K562 (cell line): ENCODE data around the gene NLRP9. TPM values are rescaled to one million over a fixed set of nuclear protein-coding genes. Genes with fewer than 3 reads are reported as not detected.

Experiments
- ATAC-seq: fragments of 200-7000 bp; cut with Tn5 transposase; 3 replicates; pipeline ENCODE4 v1.9.1; 2020; ENCODE audit warnings: moderate library complexity
- BruUV-seq: library from RNA; stranded (reverse); fragments of 400-500 nt; replicated peaks from 2 replicates; lab custom pipeline; 2021; lab: Mats Ljungman, UMichigan
- CTCF ChIA-PET: fragments of 300-600 bp; formaldehyde crosslinking; extraction: SDS; loops from one replicate; lab custom pipeline; 2021; ENCODE audit warnings: low intra/inter-chr PET ratio; lab: Yijun Ruan, JAX
- POLR2A ChIA-PET: fragments of 300-600, 350-650 bp; sonication (Branson Sonifier 250); formaldehyde crosslinking; extraction: SDS; loops from one replicate; lab custom pipeline; 2021; ENCODE audit warnings: antibody characterized with exemption, inconsistent platforms; lab: Yijun Ruan, JAX
- DNase-seq, 4 experiments: peaks; one replicate each; pipeline versions ENCODE4 v3.0.0 to v3.0.0-alpha.2; 2011 to 2018; ENCODE audit warnings: low spot score in 3 of 4, mixed read lengths in 3 of 4; ENCODE audit errors: extremely low read depth in 1 of 4
- FAIRE-seq: peaks from 2 replicates; lab custom pipeline; 2011; peaks lifted over from hg19 to GRCh38; lab: Jason Lieb, UNC
- H2AFZ ChIP-seq: 2 replicates; pipeline ENCODE4 v1.6.0; 2011; ENCODE audit warnings: low read depth, low read length, control low read depth, inconsistent platforms
- H3K27ac ChIP-seq: fragments of 200-600 bp; 3 replicates; pipeline ENCODE4 v1.8.0; 2011; ENCODE audit warnings: low read depth, mild to moderate bottlenecking, control low read depth, inconsistent platforms, low read length, moderate library complexity, mixed read lengths; ENCODE audit errors: extremely low read depth
- H3K27me3 ChIP-seq, 2 experiments: fragments of 300-600 bp in 1 of 2; 2 replicates in 1 of 2; 3 replicates in 1 of 2; pipeline versions ENCODE4 v1.6.0 to v1.8.0; 2011; ENCODE audit warnings: inconsistent platforms in 2 of 2, low read length in 2 of 2, mild to moderate bottlenecking in 1 of 2, mixed read lengths in 1 of 2, moderate library complexity in 1 of 2; ENCODE audit not compliant: control insufficient read depth in 2 of 2, insufficient read depth in 2 of 2
- H3K36me3 ChIP-seq: fragments of 300-600 bp; 3 replicates; pipeline ENCODE4 v1.8.0; 2011; ENCODE audit warnings: mild to moderate bottlenecking, low read length, inconsistent platforms; ENCODE audit not compliant: control insufficient read depth, insufficient read depth
- H3K4me1 ChIP-seq, 2 experiments: fragments of 200-600 bp in 1 of 2; replicated peaks in 1 of 2; 2 replicates in 1 of 2; 3 replicates in 1 of 2; pipeline versions ENCODE4 v1.5.1 to v1.8.0; 2011; ENCODE audit warnings: inconsistent platforms in 2 of 2, low read length in 2 of 2, mild to moderate bottlenecking in 1 of 2, mixed read lengths in 1 of 2, moderate library complexity in 1 of 2; ENCODE audit not compliant: control insufficient read depth in 2 of 2, insufficient read depth in 2 of 2
- H3K4me2 ChIP-seq: 2 replicates; pipeline ENCODE4 v1.6.1; 2011; ENCODE audit warnings: low read length, control low read depth, inconsistent platforms, mixed read lengths; ENCODE audit not compliant: insufficient read depth
- H3K4me3 ChIP-seq: fragments of 200-600 bp; sonication (generic), shearing (Covaris generic); 2 replicates; pipeline ENCODE4 v1.5.1; 2016; ENCODE audit warnings: control low read depth, inconsistent platforms
- H3K79me2 ChIP-seq: fragments of 200-600 bp; 3 replicates; pipeline ENCODE4 v1.8.0; 2011; ENCODE audit warnings: low read length, inconsistent platforms; ENCODE audit not compliant: control insufficient read depth, insufficient read depth
- H3K9ac ChIP-seq, 2 experiments: 2 replicates each; pipeline versions ENCODE4 v1.6.0 to v1.6.1; 2011; ENCODE audit warnings: low read depth in 2 of 2, low read length in 2 of 2, control low read depth in 1 of 2, inconsistent platforms in 1 of 2, mild to moderate bottlenecking in 1 of 2, mixed read lengths in 1 of 2; ENCODE audit not compliant: insufficient read depth in 1 of 2
- H3K9me1 ChIP-seq: one replicate; pipeline ENCODE4 v1.6.0; 2011; ENCODE audit warnings: inconsistent platforms, mild to moderate bottlenecking, low read length, moderate library complexity; ENCODE audit not compliant: control insufficient read depth, insufficient read depth
- H3K9me3 ChIP-seq: replicated peaks from 2 replicates; pipeline ENCODE4 v1.5.1; 2011; ENCODE audit warnings: low read depth, low read length, inconsistent platforms; ENCODE audit not compliant: control insufficient read depth, insufficient read depth
- H4K20me1 ChIP-seq: replicated peaks from 2 replicates; pipeline ENCODE4 v1.6.1; 2011; ENCODE audit warnings: low read length, inconsistent platforms, mixed read lengths; ENCODE audit not compliant: control insufficient read depth, insufficient read depth
- CEBPG ChIP-seq, 3 experiments: fragments of 200-800 bp in 1 of 3; sonication (Bioruptor generic) in 1 of 3; sonication (generic) in 1 of 3; formaldehyde crosslinking in 1 of 3; IDR thresholded peaks in 2 of 3; conservative IDR thresholded peaks in 1 of 3; 2 replicates each; pipeline versions ENCODE4 v1.6.1 to v1.8.0; 2016 to 2022; ENCODE audit warnings: missing compliant biosample characterization in 2 of 3, missing genetic modification characterization in 2 of 3, mild to moderate bottlenecking in 1 of 3, missing genetic modification reagents in 1 of 3
- WGBS: fragments of 100-300 bp; shearing (Covaris generic); methylation state at CpG from one replicate; pipeline ENCODE4 v1.1.6; 2016; ENCODE audit warnings: low coverage, mixed read lengths; ENCODE audit not compliant: insufficient coverage; ENCODE audit errors: missing lambda C conversion rate; 5-methylcytosine and 5-hydroxymethylcytosine counted together
- in situ Hi-C: fragments of 300-500 bp; cut with MboI; formaldehyde crosslinking; loops from 4 replicates; pipeline ENCODE4 v1.15.0; 2018; ENCODE audit warnings: inconsistent platforms, mixed read lengths
- intact Hi-C: fragments of 100-400 bp; cut with micrococcal nuclease; formaldehyde crosslinking; loops from 2 replicates; pipeline ENCODE4 v1.14.2; 2022
- polyA plus RNA-seq, 8 experiments: library from polyadenylated mRNA; depleted of rRNA in 4 of 8; stranded (reverse) in 5 of 8; unstranded in 3 of 8; fragments of >200 nt; fragmentation: Nextera tagmentation in 2 of 8; fragmentation: Illumina TruSeq in 1 of 8; extraction: Ambion mirVana in 2 of 8; extraction: Trizol in 1 of 8; gene quantifications; 2 replicates each; pipeline versions ENCODE4 v1.2.1 to v1.2.3, GENCODE V29; 2011 to 2014; ENCODE audit warnings: inconsistent platforms in 1 of 8, missing spikeins in 1 of 8
- total RNA-seq, 7 experiments: library from RNA; depleted of rRNA in 6 of 7; stranded (reverse); fragments of >200 nt in 6 of 7; fragmentation: Illumina TruSeq in 2 of 7; extraction: Trizol in 2 of 7; gene quantifications; 2 replicates each; pipeline versions ENCODE4 v1.2.1 to v1.2.3, GENCODE V29; 2011 to 2021; ENCODE audit warnings: low replicate concordance in 1 of 7
- TF ChIP-seq, protein P1 (sequence below): fragments of 250-450 bp; sonication (Bioruptor Pico); IDR thresholded peaks from 2 replicates; pipeline ENCODE4 v1.8.0; 2022; ENCODE audit warnings: moderate library complexity, mild to moderate bottlenecking, inconsistent platforms

Gene NLRP9
- total and polyA plus RNA-seq, 9 of the 15 experiments (the other 6 are each of a cell fraction or from before 2014, with no cell fraction given), result not detected

DNA sequence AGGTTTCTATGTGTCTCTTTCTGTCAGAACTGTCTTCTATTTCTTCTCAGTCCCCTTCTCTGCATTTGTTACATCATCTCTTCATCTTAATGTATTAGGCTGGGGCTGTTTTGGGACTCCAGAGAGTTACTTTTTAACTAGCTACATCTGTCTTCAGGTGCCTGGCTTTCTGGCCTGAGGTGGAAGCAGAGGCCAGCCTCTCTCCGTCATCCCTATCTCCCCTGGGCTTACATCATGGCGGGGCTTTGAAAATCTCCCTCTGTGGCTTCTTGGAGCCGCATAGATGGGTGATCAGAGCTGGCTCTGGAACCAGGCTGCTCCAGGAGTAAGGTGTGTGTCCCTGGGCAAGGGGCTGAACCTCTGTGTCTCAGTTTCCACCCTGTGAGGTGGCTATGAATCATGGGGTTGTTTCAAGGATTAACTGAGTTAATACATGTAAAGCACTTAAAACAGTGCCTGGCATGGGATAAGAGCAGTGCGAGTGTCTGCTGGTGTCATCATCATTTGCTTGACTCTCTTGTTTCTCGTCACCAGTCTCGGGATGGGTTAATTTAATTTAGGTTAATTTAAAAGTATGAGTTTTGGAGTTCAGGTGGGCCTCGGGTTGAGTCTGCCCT is 61.2 kb downstream of the NLRP9 start:
- intact Hi-C loops, result no loop called here
- CTCF ChIA-PET, result no interaction called here
- Histone ChIP-seq H3K27me3 (no peaks in the 10 kb centered on the region), H3K79me2 (peaks cover 88% of the 10 kb centered on the region), H3K4me2 (peak overlapping the region; percentile 89), H3K27ac (peak overlapping the region; percentile 54), H3K9me1 (peaks cover 6% of the 10 kb centered on the region), H3K4me3 (peak overlapping the region; percentile 83), H3K9me3 (no peaks in the 10 kb centered on the region), H3K4me1 (peaks cover 41 to 67% of the 10 kb centered on the region in 2 experiments), H2AFZ (no peak overlapping the region), H3K9ac (peak overlapping the region; percentile 81 to 88; a peak in 3 of 4 replicates), H4K20me1 (peaks cover 33% of the 10 kb centered on the region), H3K36me3 (peaks cover 85% of the 10 kb centered on the region; the same call in 2 of the 3 replicates)
- ATAC-seq, result no peak
- in situ Hi-C loops, result no loop called here
- POLR2A ChIA-PET, result interaction anchor here (0.6 to 1.6 kb wide), 6 partner anchors 14 to 117 kb away, joined by 3 to 4 read pairs (median 3); partner anchors contain the start of gene U2AF2
- no TSS peak for BruUV-seq
- WGBS, result 40% methylated on average over 7 of the region's 7 CpGs
- no peak for DNase-seq
- peak; percentile 32 for FAIRE-seq
- TF ChIP-seq, protein P1, sequence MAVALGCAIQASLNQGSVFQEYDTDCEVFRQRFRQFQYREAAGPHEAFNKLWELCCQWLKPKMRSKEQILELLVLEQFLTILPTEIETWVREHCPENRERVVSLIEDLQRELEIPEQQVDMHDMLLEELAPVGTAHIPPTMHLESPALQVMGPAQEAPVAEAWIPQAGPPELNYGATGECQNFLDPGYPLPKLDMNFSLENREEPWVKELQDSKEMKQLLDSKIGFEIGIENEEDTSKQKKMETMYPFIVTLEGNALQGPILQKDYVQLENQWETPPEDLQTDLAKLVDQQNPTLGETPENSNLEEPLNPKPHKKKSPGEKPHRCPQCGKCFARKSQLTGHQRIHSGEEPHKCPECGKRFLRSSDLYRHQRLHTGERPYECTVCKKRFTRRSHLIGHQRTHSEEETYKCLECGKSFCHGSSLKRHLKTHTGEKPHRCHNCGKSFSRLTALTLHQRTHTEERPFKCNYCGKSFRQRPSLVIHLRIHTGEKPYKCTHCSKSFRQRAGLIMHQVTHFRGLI (CRISPR knock-in tag), result no peak
- TF ChIP-seq CEBPG (CRISPR knock-in tag; IDR thresholded peaks at IDR 0.05), result peak; percentile 26; the same call in 1 of the 2 replicates
- TF ChIP-seq CEBPG (tag; conservative IDR thresholded peaks at IDR 0.05 in 1 of 2, IDR thresholded peaks at IDR 0.05 in 1 of 2), result no peak
- TF ChIP-seq, all 486 proteins: peak for 1
